ENCODE measurements around the gene RSPH6A. TPM values are rescaled to one million over a fixed set of nuclear protein-coding genes. Genes with fewer than 3 reads are reported as not detected.

RSPH6A gene
- total RNA-seq, 1 experiment from 2014 or later = 0.21 TPM

Other genes with a start within 250 kb of the RSPH6A start
- 16.8 and 17.3 TPM in 2 replicates for gene OPA3, start 230.5 kb downstream of the RSPH6A start, total RNA-seq (2022)
- gene GPR4, start 213.1 kb downstream of the RSPH6A start, total RNA-seq (2022) = not detected in 2 replicates
- gene EML2, start 175.9 kb downstream of the RSPH6A start, total RNA-seq (2022) = 110 and 137 TPM in 2 replicates
- gene GIPR, start 147.1 kb downstream of the RSPH6A start, total RNA-seq (2022) = not detected in 2 replicates
- 406 and 472 TPM in 2 replicates for gene SNRPD2, start 123.4 kb downstream of the RSPH6A start, total RNA-seq (2022)
- 14.9 and 17.3 TPM in 2 replicates for gene QPCTL, start 122.6 kb downstream of the RSPH6A start, total RNA-seq (2022)
- 13.6 and 15.0 TPM in 2 replicates for gene FBXO46, start 84.4 kb downstream of the RSPH6A start, total RNA-seq (2022)
- not detected in 2 replicates for gene MEIOSIN, start 81.9 kb downstream of the RSPH6A start, total RNA-seq (2022)
- 17.3 and 19.6 TPM in 2 replicates for gene SIX5, start 46.1 kb downstream of the RSPH6A start, total RNA-seq (2022)
- gene DMPK, start 32.8 kb downstream of the RSPH6A start, total RNA-seq (2022) = 40.5 and 52.4 TPM in 2 replicates
- gene DMWD, start 22.5 kb downstream of the RSPH6A start, total RNA-seq (2022) = 57.5 and 71.6 TPM in 2 replicates
- gene SYMPK, start 47.8 kb upstream of the RSPH6A start, total RNA-seq (2022) = 77.4 and 86.2 TPM in 2 replicates
- not detected in 2 replicates for gene FOXA3, start 49.0 kb upstream of the RSPH6A start, total RNA-seq (2022)
- gene IRF2BP1, start 70.8 kb upstream of the RSPH6A start, total RNA-seq (2022) = 14.7 and 18.1 TPM in 2 replicates
- 5.5 and 7.0 TPM in 2 replicates for gene MYPOP, start 87.3 kb upstream of the RSPH6A start, total RNA-seq (2022)
- gene NANOS2, start 99.5 kb upstream of the RSPH6A start, total RNA-seq (2022) = not detected in 2 replicates
- not detected in 2 replicates for gene NOVA2, start 158.6 kb upstream of the RSPH6A start, total RNA-seq (2022)
- 17.5 and 18.9 TPM in 2 replicates for gene CCDC61, start 180.2 kb upstream of the RSPH6A start, total RNA-seq (2022)
- gene PGLYRP1, start 207.7 kb upstream of the RSPH6A start, total RNA-seq (2022) = not detected in 2 replicates
- gene IGFL4, start 225.7 kb upstream of the RSPH6A start, total RNA-seq (2022) = 0.54 TPM in 1 of 2 replicates, not detected in the other

Data from MCF 10A (cell line).